ENCODE data around the gene CCBE1.

- TF ChIP-seq POLR2A (IDR thresholded peaks at IDR 0.05) = no peak
- TF ChIP-seq CTCF (IDR thresholded peaks at IDR 0.05 in 8 of 11, conservative IDR thresholded peaks at IDR 0.05 in 3 of 11) = no peak
- TF ChIP-seq POLR2AphosphoS5 (IDR thresholded peaks at IDR 0.05) = no peak
These were observed 237.2 kb downstream of the CCBE1 start for GRCh38 chr18:59460072-59460420.
